ENCODE measurements around the gene CHST15. TPM values are rescaled to one million over a fixed set of nuclear protein-coding genes. Genes with fewer than 3 reads are reported as not detected.
A peak's percentile ranks its signal among the peaks of the same experiment; 100 is the strongest.

CHST15 gene
- total and polyA plus RNA-seq, 2 of the 13 experiments (the other 11 are each of a cell fraction or from before 2014, with no cell fraction given): 1.4 to 94.7 TPM

DNA sequence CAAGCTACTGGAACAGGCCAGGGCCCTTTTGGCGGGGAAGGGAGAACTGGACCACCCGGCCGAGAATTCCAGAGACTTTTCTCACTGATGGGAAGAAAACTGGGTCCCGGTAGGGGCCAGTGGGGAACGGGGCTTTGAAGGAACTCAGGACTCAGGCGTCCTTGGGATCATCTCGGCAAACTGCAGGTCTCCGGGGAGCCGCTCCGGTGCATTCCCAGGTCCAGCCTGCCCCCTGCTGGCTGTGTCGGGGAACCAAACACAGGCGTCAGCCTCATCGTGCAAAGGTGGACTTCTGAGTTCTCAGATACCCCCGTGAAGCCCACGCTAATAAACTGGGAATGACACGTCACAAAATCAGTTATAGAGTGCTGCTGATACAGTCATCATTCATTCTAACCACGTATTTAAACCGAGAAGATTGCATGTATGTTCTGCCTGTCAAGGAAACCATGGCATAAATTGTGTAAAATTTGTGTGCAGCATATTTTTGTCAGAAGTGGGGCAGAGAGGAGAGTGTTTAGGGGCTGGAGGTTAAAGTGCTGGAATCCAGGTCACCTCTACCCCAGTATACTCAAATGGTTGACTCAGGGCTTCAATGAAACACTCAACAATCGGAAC, 125.7 kb downstream of the CHST15 start (continued):
- TF ChIP-seq ZNF883 (CRISPR knock-in tag; IDR thresholded peaks at IDR 0.05; ENCODE audit: not compliant biosample characterization): peak; percentile 36
- TF ChIP-seq RAD21 (CRISPR knock-in tag; IDR thresholded peaks at IDR 0.05): peak; percentile 91
- TF ChIP-seq SCMH1 (CRISPR knock-in tag; IDR thresholded peaks at IDR 0.05; ENCODE audit: borderline replicate concordance): no peak
- no peak for TF ChIP-seq POLR2AphosphoS5 (IDR thresholded peaks at IDR 0.05; ENCODE audit: low read depth, low read length)
- 0 out of 2 replicates have a peak, but pooled peaks have one; percentile 30 for TF ChIP-seq ZNF501 (CRISPR knock-in tag; IDR thresholded peaks at IDR 0.05)
- TF ChIP-seq SALL2 (CRISPR knock-in tag; IDR thresholded peaks at IDR 0.05): 0 out of 2 replicates have a peak, but pooled peaks have one; percentile 26
- TF ChIP-seq ZNF274 (CRISPR knock-in tag; IDR thresholded peaks at IDR 0.05): 0 out of 2 replicates have a peak, but pooled peaks have one; percentile 38
- TF ChIP-seq, protein P1, sequence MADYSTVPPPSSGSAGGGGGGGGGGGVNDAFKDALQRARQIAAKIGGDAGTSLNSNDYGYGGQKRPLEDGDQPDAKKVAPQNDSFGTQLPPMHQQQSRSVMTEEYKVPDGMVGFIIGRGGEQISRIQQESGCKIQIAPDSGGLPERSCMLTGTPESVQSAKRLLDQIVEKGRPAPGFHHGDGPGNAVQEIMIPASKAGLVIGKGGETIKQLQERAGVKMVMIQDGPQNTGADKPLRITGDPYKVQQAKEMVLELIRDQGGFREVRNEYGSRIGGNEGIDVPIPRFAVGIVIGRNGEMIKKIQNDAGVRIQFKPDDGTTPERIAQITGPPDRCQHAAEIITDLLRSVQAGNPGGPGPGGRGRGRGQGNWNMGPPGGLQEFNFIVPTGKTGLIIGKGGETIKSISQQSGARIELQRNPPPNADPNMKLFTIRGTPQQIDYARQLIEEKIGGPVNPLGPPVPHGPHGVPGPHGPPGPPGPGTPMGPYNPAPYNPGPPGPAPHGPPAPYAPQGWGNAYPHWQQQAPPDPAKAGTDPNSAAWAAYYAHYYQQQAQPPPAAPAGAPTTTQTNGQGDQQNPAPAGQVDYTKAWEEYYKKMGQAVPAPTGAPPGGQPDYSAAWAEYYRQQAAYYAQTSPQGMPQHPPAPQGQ (CRISPR knock-in tag; IDR thresholded peaks at IDR 0.05; ENCODE audit: borderline replicate concordance): no peak
- TF ChIP-seq, protein P2, sequence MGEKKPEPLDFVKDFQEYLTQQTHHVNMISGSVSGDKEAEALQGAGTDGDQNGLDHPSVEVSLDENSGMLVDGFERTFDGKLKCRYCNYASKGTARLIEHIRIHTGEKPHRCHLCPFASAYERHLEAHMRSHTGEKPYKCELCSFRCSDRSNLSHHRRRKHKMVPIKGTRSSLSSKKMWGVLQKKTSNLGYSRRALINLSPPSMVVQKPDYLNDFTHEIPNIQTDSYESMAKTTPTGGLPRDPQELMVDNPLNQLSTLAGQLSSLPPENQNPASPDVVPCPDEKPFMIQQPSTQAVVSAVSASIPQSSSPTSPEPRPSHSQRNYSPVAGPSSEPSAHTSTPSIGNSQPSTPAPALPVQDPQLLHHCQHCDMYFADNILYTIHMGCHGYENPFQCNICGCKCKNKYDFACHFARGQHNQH (CRISPR knock-in tag; IDR thresholded peaks at IDR 0.05): peak; percentile 24; the same call in 1 of the 2 replicates
- 0 out of 2 replicates have a peak, but pooled peaks have one; percentile 6 for TF ChIP-seq ZMYM3 (CRISPR knock-in tag; IDR thresholded peaks at IDR 0.05)
- TF ChIP-seq NR2C2 (CRISPR knock-in tag; IDR thresholded peaks at IDR 0.05; ENCODE audit: borderline replicate concordance): no peak
- TF ChIP-seq XRCC5 (optimal IDR thresholded peaks at IDR 0.05; ENCODE audit: low read length): peak; percentile 23
- TF ChIP-seq PCBP1 (IDR thresholded peaks at IDR 0.05; ENCODE audit: borderline replicate concordance, low read depth, low read length): 0 out of 2 replicates have a peak, but pooled peaks have one; percentile 15
- peak; percentile 96 for TF ChIP-seq STAG1 (CRISPR knock-in tag; IDR thresholded peaks at IDR 0.05)
- no peak for TF ChIP-seq JDP2 (CRISPR knock-in tag; IDR thresholded peaks at IDR 0.05; ENCODE audit: borderline replicate concordance)
- TF ChIP-seq ZFP36 (IDR thresholded peaks at IDR 0.05; ENCODE audit: borderline replicate concordance, low read depth, low read length, partially characterized antibody): peak; percentile 4
- no peak for TF ChIP-seq PHB2 (IDR thresholded peaks at IDR 0.05; ENCODE audit: partially characterized antibody)
- 0 out of 2 replicates have a peak, but pooled peaks have one; percentile 7 for TF ChIP-seq NRL (CRISPR knock-in tag; IDR thresholded peaks at IDR 0.05; ENCODE audit: borderline replicate concordance)

Measured in HepG2 (cell line).